Measurements from ENCODE around the gene NDST1.

- TF ChIP-seq RNF2 (IDR thresholded peaks at IDR 0.05; ENCODE audit: borderline replicate concordance, low read depth, low read length, missing control alignments, poor library complexity, severe bottlenecking) (no peak), CTCF (IDR thresholded peaks at IDR 0.05; ENCODE audit: control extremely low read depth in 1 of 3, insufficient read depth in 1 of 3, low read depth in 1 of 3, low read length in 3 of 3) (peak in 1 of 3 experiments; percentile 11; a peak in 2 of 4 replicates), USF2 (IDR thresholded peaks at IDR 0.05; ENCODE audit: low read length) (no peak), SP1 (IDR thresholded peaks at IDR 0.05; ENCODE audit: low read depth, low read length) (no peak), CHD2 (IDR thresholded peaks at IDR 0.05; ENCODE audit: low read length) (no peak)
These were observed 18.3 kb upstream of the NDST1 start for GRCh38 chr5:150489360-150490295.
